Astrocyte (in vitro differentiated cells and primary cell): ENCODE results near the gene CFAP97D2. TPM values are rescaled to one million over a fixed set of nuclear protein-coding genes. Genes with fewer than 3 reads are reported as not detected.

Experiments
- DNase-seq: peaks from one replicate; pipeline ENCODE4 v3.0.0-alpha.2; 2010; ENCODE audit warnings: low read depth
- FAIRE-seq: peaks from 2 replicates; lab custom pipeline; 2011; peaks lifted over from hg19 to GRCh38; lab: Jason Lieb, UNC
- H2AFZ ChIP-seq: 2 replicates; pipeline ENCODE4 v1.6.0; 2012; ENCODE audit warnings: low read depth, low read length, inconsistent platforms
- H3K27ac ChIP-seq: 2 replicates; pipeline ENCODE4 v1.5.1; 2011; ENCODE audit warnings: low read depth, low read length, inconsistent platforms
- H3K27me3 ChIP-seq: 2 replicates; pipeline ENCODE4 v1.6.0; 2011; ENCODE audit warnings: low read length, inconsistent platforms; ENCODE audit not compliant: insufficient read depth
- H3K36me3 ChIP-seq: 2 replicates; pipeline ENCODE4 v1.5.1; 2011; ENCODE audit warnings: low read length, inconsistent platforms; ENCODE audit not compliant: insufficient read depth
- H3K4me1 ChIP-seq: 2 replicates; pipeline ENCODE4 v1.5.1; 2011; ENCODE audit warnings: low read length, inconsistent platforms; ENCODE audit not compliant: insufficient read depth
- H3K4me2 ChIP-seq: 2 replicates; pipeline ENCODE4 v1.6.0; 2012; ENCODE audit warnings: low read length, inconsistent platforms
- H3K4me3 ChIP-seq: 2 replicates; pipeline ENCODE4 v1.5.1; 2011; ENCODE audit warnings: low read depth, mild to moderate bottlenecking, low read length, inconsistent platforms; ENCODE audit not compliant: insufficient read depth
- H3K79me2 ChIP-seq: 2 replicates; pipeline ENCODE4 v1.6.0; 2012; ENCODE audit warnings: mild to moderate bottlenecking, low read length, inconsistent platforms; ENCODE audit not compliant: insufficient read depth
- H3K9ac ChIP-seq: 2 replicates; pipeline ENCODE4 v1.6.0; 2012; ENCODE audit warnings: mild to moderate bottlenecking, low read length, inconsistent platforms
- H3K9me3 ChIP-seq: 2 replicates; pipeline ENCODE4 v1.5.1; 2012; ENCODE audit warnings: low read depth, mild to moderate bottlenecking, low read length, inconsistent platforms; ENCODE audit not compliant: insufficient read depth
- H4K20me1 ChIP-seq: 2 replicates; pipeline ENCODE4 v1.6.0; 2012; ENCODE audit warnings: low read length, inconsistent platforms; ENCODE audit not compliant: insufficient read depth
- H3K27ac Mint-ChIP-seq: one replicate; pipeline ENCODE4 v1.8.0; 2021; ENCODE audit warnings: mild to moderate bottlenecking, mixed read lengths; ENCODE audit not compliant: unreplicated experiment
- H3K27me3 Mint-ChIP-seq: one replicate; pipeline ENCODE4 v1.8.0; 2021; ENCODE audit warnings: low read depth, mixed read lengths; ENCODE audit not compliant: unreplicated experiment
- H3K36me3 Mint-ChIP-seq: one replicate; pipeline ENCODE4 v1.8.0; 2021; ENCODE audit warnings: low read depth, mixed read lengths; ENCODE audit not compliant: unreplicated experiment
- H3K4me1 Mint-ChIP-seq: one replicate; pipeline ENCODE4 v1.8.0; 2021; ENCODE audit warnings: low read depth, mixed read lengths; ENCODE audit not compliant: unreplicated experiment
- H3K4me3 Mint-ChIP-seq: one replicate; pipeline ENCODE4 v1.8.0; 2021; ENCODE audit warnings: mild to moderate bottlenecking, moderate library complexity, mixed read lengths; ENCODE audit not compliant: unreplicated experiment
- H3K9me3 Mint-ChIP-seq: one replicate; pipeline ENCODE4 v1.8.0; 2021; ENCODE audit warnings: mild to moderate bottlenecking, mixed read lengths; ENCODE audit not compliant: unreplicated experiment
- EZH2 ChIP-seq: IDR thresholded peaks from 2 replicates; pipeline ENCODE4 v1.6.1; 2012; ENCODE audit warnings: mild to moderate bottlenecking, low read length, inconsistent platforms; ENCODE audit not compliant: insufficient read depth
- total RNA-seq: library from RNA; stranded (reverse); gene quantifications from 2 replicates; pipeline ENCODE4 v1.2.1, GENCODE V29; 2021
- TF ChIP-seq, protein P1 (sequence below): IDR thresholded peaks from 2 replicates; pipeline ENCODE4 v1.5.1; 2011; ENCODE audit warnings: low read depth, mild to moderate bottlenecking, inconsistent platforms, low read length, moderate library complexity; ENCODE audit not compliant: insufficient read depth

Gene CFAP97D2
- total RNA-seq, 1 donor from 2014 or later: not detected

DNA sequence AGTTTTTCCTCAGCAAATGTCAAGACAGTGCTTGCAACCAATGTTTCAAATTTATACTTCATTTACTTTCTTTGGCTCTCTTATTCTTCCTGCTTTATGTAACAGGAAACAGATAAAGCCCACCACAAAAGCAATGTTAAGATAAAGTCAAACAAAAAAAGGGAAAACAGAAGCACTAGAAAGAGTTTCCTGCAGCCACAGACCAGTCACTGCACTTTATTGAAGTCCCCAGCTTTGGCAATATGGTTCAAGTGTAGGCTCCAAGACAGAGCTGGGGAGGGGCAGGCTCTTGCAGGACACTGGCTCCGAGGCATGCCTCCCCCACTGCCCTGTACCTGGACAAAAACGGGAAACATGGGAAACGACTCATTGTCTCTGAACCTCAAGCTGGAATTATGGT, 40.3 kb downstream of the CFAP97D2 start:
- no peak overlapping the region for H3K4me2 ChIP-seq
- H3K9ac ChIP-seq: no peak overlapping the region
- TF ChIP-seq EZH2: no peak
- TF ChIP-seq, protein P1, sequence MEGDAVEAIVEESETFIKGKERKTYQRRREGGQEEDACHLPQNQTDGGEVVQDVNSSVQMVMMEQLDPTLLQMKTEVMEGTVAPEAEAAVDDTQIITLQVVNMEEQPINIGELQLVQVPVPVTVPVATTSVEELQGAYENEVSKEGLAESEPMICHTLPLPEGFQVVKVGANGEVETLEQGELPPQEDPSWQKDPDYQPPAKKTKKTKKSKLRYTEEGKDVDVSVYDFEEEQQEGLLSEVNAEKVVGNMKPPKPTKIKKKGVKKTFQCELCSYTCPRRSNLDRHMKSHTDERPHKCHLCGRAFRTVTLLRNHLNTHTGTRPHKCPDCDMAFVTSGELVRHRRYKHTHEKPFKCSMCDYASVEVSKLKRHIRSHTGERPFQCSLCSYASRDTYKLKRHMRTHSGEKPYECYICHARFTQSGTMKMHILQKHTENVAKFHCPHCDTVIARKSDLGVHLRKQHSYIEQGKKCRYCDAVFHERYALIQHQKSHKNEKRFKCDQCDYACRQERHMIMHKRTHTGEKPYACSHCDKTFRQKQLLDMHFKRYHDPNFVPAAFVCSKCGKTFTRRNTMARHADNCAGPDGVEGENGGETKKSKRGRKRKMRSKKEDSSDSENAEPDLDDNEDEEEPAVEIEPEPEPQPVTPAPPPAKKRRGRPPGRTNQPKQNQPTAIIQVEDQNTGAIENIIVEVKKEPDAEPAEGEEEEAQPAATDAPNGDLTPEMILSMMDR: no peak
- DNase-seq (no peak), FAIRE-seq (no peak)
- H3K36me3 Mint-ChIP-seq: no peaks in the 10 kb centered on the region
- no peak overlapping the region for H2AFZ ChIP-seq
- no peak overlapping the region for H3K27ac ChIP-seq
- no peaks in the 10 kb centered on the region for H3K27me3 ChIP-seq
- H3K4me3 ChIP-seq: no peak overlapping the region
- peaks cover 2% of the 10 kb centered on the region for H3K4me1 ChIP-seq
- H3K4me3 Mint-ChIP-seq: no peak overlapping the region
- H3K27me3 Mint-ChIP-seq: peaks cover 14% of the 10 kb centered on the region
- H4K20me1 ChIP-seq: no peaks in the 10 kb centered on the region
- no peaks in the 10 kb centered on the region for H3K9me3 ChIP-seq
- no peaks in the 10 kb centered on the region for H3K79me2 ChIP-seq
- H3K36me3 ChIP-seq: no peaks in the 10 kb centered on the region
- no peak overlapping the region for H3K27ac Mint-ChIP-seq
- H3K9me3 Mint-ChIP-seq: no peaks in the 10 kb centered on the region
- H3K4me1 Mint-ChIP-seq: peaks cover 5% of the 10 kb centered on the region

DNA sequence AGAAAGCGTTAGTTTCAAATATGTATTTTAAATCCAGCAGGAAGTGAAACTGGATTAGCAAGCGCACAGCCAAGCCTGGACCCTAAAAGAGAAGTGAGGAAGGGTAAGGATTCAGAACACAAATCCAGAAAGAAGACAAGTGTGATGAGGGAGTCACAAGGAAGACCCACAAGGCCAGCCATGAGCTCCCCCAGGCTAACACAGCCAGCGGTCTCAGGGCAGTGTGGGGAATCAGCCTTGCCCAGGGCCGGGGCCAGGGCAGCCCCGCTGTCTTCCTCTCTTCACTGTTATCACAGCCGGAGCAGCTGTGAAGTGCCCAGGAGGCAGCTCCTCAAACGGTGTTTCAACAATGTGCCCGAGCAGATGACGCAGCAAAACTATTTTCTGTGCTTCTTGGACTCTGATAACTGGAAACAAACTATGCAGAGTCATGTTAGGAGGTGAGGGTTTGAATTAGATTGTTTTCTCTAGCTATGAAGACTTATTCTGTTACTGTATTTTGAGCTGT, 43.5 kb downstream of the CFAP97D2 start:
- DNase-seq: no peak

GRCh38 chr13:114224201-114224600, 45.1 kb downstream of the CFAP97D2 start:
- peaks cover 6% of the 10 kb centered on the region for H3K27me3 ChIP-seq
- no peak for DNase-seq
- Mint-ChIP-seq H3K4me3 (no peak overlapping the region), H3K36me3 (no peaks in the 10 kb centered on the region), H3K4me1 (peaks cover 8% of the 10 kb centered on the region), H3K27me3 (peaks cover 1% of the 10 kb centered on the region), H3K27ac (no peak overlapping the region), H3K9me3 (no peaks in the 10 kb centered on the region)
- no peak overlapping the region for H3K4me3 ChIP-seq
- no peaks in the 10 kb centered on the region for H3K9me3 ChIP-seq
- TF ChIP-seq, protein P1: no peak
- TF ChIP-seq EZH2: no peak
- no peaks in the 10 kb centered on the region for H4K20me1 ChIP-seq
- no peak overlapping the region for H3K27ac ChIP-seq
- H3K4me2 ChIP-seq: no peak overlapping the region
- no peak for FAIRE-seq
- H3K79me2 ChIP-seq: no peaks in the 10 kb centered on the region
- no peak overlapping the region for H3K9ac ChIP-seq
- no peak overlapping the region for H2AFZ ChIP-seq
- H3K4me1 ChIP-seq: peaks cover 2% of the 10 kb centered on the region
- H3K36me3 ChIP-seq: no peaks in the 10 kb centered on the region

More for the DNA sequence above, 43.5 kb downstream of the CFAP97D2 start:
- H4K20me1 ChIP-seq: no peaks in the 10 kb centered on the region
- H3K27ac ChIP-seq: no peak overlapping the region
- H3K4me2 ChIP-seq: no peak overlapping the region
- H3K27me3 Mint-ChIP-seq: peaks cover 3% of the 10 kb centered on the region
- no peak for TF ChIP-seq EZH2
- TF ChIP-seq, protein P1: no peak
- H3K4me3 ChIP-seq: no peak overlapping the region
- peak overlapping the region; percentile 9 for H2AFZ ChIP-seq
- FAIRE-seq: no peak
- peaks cover 2% of the 10 kb centered on the region for H3K4me1 ChIP-seq
- no peaks in the 10 kb centered on the region for H3K27me3 ChIP-seq
- H3K4me3 Mint-ChIP-seq: no peak overlapping the region
- no peaks in the 10 kb centered on the region for H3K9me3 ChIP-seq
- no peaks in the 10 kb centered on the region for H3K9me3 Mint-ChIP-seq
- H3K79me2 ChIP-seq: no peaks in the 10 kb centered on the region
- H3K4me1 Mint-ChIP-seq: peaks cover 8% of the 10 kb centered on the region
- peak overlapping the region; percentile 59 for H3K27ac Mint-ChIP-seq
- no peaks in the 10 kb centered on the region for H3K36me3 ChIP-seq
- no peaks in the 10 kb centered on the region for H3K36me3 Mint-ChIP-seq
- H3K9ac ChIP-seq: no peak overlapping the region
